HG02678 (cell line): ENCODE results near the gene KSR1.

Experiments used
- ATAC-seq: cut with Tn5 transposase; IDR thresholded peaks from one replicate; pipeline ENCODE4 v1.9.1; 2021; ENCODE audit warnings: mild to moderate bottlenecking, moderate library complexity; ENCODE audit not compliant: unreplicated experiment

The KSR1 gene

DNA sequence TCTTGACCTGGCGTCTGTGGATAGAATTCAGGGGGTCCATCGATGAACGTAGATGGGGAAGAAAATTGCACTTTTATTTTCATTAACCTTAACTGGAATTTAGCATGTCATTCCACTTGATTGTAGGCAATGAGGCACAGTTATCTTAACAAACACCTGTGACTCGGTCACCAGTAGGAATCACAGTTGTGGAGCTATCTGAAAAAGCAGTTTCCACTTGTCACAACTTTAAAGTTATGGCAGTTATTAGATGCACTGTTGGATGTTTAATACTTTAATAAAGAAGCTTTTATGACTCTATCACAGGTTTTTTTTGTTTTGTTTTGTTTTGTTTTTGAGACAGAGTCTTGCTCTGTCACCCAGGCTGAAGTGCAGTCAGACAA, 91.0 kb downstream of the KSR1 start:
- ATAC-seq = no peak

DNA sequence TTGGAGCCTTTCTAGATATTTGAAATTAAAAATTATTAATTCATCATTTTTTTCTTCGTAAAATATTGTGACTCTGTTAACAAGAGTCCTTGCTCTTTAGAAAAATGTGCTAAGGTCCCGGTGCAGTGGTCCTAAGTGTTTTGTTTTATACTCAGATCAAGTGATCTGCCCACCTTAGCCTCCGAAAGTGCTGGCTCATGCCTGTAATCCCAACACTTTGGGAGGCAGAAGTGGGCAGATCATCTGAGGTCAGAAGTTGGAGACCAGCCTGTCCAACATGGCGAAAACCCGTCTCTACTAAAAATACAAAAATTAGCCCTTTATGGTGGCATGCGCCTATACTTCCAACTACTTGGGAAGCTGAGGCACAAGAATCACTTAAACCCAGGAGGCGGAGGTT, 92.1 kb downstream of the KSR1 start:
- ATAC-seq = no peak

DNA sequence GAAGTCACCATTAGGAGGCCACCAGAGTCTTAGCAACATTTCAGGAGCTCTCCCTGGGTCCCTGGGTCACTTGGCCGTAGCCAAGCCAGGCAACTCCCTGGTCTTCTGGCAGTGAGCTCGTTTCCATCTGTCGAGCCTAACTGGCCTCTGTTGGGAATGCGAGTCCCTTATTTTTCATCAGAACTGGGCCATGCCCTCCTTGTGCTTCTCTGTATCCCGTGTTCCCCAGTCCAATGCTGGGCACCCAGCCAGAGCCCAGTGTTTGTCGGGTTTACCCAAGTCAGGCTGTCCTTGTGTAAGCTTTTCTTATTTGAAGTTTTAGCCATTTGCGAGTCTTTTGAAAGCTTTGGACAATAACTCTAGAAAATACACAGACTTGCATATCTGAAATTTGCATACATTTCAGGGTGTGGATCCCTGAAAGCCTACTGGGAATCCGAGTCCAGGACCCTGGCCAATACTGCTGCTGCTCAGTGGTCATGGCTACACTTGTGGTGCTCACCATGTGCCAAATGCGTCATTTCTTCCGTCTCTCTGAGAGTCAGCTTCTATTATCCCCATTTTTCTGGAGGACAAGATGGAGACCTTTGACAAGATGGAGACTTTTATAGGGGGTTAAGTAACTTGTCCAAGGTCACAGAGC, 93.1 kb downstream of the KSR1 start:
- ATAC-seq = no peak

- no peak for ATAC-seq
These were observed 94.2 kb downstream of the KSR1 start for GRCh38 chr17:27550291-27550930.

GRCh38 chr17:27550974-27551505, 94.8 kb downstream of the KSR1 start:
- no peak for ATAC-seq

DNA sequence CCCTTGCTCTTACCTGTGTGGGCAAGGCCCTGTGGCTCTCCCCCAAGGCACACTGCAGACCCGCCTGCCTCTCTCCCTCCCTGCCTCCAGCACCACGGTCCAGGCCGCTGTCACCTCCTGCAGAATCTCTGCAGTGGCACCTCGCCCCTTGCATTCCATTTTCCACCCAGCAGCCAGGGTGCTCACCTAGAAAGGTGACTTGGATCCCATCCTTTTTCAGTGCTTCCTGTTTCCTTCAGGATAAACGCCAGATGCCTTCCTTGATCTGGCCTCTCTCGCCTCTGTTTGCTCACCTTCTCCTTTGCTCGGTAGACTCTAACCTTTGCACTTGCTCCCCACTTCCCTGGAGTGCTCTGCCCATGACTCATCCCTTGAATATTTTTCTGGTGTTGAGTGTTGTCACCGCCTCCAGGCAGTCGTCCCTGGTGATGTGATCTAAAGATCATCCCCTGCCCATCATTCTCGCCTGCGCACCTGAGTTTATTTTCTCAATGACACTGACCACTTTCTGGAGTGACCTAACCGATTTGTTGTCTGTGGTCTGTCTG, 95.5 kb downstream of the KSR1 start:
- no peak for ATAC-seq

DNA sequence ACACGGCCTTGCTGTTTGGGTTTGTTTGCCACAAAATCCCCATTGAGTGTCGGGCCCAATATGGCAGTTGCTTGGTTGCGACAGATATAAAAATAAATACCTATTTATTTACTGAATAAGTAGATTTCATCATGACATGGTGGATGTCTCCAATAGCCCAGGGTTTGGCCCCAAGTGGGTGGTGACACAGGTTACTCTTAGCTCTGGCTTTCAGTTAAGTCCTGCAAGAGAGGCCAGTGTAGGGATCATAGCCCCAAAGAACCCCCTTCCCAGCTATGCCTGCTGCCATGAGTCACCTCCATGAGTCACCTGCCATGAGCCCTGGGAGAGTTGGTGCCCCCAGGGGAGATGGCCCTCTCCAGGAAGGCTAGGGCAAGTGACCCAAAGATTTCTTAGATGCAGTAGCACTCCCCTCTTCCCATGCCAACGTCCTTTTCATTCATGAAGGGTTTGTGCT, 96.1 kb downstream of the KSR1 start:
- ATAC-seq = no peak

DNA sequence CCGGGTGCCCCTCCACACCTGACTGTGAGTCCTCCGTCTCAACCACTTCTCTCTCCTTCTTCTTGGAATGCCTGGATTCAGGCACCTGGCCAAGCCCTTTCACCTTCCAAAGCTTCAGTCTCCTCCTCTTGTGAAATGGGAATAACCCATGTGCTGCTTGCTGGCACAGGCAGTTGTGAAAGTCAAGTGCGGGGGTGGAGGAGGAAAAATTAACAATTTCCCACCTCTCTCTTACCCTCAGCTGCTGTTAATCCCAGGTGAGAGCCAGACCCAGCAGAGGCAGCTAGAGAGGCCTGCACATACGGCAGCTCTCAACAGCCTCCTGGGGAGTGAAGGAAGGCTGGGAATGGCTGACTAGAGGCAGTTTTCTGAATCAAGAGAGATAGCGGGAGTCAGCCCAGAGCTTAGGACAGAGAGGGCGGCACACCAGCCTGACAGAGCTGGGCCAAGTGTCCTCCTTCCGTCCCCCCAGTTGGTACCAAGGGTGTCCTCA, 96.8 kb downstream of the KSR1 start:
- ATAC-seq = no peak

DNA sequence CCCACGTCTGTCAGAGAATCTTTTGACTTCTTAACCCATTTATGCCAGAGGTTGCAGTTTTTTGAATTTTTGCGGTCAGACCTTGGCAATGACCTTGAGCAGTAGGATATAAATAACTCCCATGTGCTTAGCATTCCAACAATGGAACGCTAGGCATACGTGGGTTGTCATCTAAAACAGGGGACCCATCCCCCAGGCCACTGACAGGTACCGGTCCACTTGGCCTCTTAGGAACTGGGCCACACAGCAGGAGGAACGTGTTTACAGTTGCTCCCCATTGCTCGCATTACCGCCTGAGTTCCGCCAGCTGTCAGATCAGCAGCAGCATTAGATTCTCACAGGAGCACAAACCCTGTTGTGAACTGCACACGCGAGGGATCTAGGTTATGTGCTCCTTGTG, 97.9 kb downstream of the KSR1 start:
- ATAC-seq = no peak

- no peak for ATAC-seq
These were observed 98.7 kb downstream of the KSR1 start for GRCh38 chr17:27554911-27555310.

GRCh38 chr17:27555339-27555738, 99.1 kb downstream of the KSR1 start:
- no peak for ATAC-seq

GRCh38 chr17:27558341-27558740, 102.1 kb downstream of the KSR1 start:
- no peak for ATAC-seq

DNA sequence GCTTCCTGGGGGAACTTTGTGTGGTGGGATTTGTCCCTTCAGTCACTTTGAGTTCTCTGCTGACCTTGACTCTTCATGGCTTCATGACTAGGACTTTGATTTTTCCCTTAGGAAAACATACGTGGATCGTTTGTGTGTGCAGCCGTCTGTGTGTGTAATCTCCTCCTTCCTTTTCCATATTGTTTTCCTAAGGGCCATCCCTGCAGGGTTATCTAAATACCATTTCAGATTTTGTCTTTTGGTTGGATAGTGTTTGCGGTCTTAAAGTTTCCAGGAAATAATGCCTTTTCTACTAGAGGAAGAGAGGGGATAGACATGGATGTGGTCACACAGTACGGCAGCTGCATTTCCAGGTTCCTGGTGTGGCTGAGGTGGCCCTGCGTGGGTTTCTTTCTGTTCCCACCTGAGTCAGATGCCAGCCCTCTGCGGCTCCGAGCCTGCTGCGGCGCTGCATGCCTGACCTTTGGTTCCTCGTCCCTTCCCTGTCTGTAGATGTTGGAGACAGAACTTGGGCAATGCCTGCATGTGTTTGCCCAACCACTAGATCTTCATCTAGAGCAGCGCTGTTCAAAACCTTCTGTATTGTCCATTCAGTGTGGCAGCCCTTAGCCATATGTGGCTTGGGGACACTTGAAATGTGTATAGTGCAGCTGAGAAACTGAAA, 102.7 kb downstream of the KSR1 start:
- no peak for ATAC-seq

DNA sequence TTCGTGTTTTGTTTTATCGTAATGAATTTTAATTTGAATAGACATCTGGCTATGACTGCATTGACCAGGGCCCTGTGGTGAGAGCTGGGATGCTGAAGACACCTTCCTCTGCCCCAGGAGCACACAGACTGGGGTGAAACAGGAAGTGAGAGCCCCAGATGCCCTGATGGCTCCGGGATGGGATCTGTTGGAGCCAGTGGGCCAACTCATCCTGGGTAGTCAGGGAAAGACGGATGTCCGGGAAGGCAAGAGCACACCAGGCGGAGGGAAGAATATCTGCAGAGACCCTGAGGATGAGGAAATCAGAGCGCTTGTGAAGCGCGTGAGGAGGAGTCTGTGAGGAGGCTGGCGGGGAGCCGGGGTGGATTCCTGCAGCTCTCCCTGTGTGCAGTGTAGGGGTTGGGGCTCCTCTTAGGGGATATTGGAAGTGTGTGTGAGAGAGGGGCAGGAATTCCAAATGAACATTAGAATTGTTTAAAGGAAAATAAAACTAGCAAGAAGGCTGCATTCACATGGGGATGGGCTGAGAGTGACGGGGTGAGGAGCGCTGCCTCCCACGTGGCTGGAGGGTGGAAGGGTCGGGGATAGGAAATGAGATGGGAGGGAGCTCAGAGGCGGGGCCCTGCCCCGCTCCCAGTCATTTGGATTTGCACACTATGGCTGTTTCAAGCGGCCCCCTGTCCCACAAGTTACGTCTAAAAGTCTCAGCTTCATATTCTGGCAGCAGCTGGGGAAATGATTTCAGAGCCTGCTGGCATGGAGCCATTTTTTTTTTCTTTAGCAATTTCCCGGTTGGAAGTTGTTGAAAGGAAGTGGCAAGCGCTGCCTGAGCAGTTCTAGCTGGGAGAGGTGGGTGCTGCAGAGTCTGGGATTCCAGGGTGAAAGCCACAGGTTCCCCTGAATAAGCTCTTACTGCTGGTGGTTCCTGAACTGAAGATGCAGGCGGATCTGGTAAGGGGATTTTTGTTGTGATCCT, 103.5 kb downstream of the KSR1 start:
- ATAC-seq = no peak

GRCh38 chr17:27560668-27561067, 104.4 kb downstream of the KSR1 start:
- ATAC-seq = no peak

DNA sequence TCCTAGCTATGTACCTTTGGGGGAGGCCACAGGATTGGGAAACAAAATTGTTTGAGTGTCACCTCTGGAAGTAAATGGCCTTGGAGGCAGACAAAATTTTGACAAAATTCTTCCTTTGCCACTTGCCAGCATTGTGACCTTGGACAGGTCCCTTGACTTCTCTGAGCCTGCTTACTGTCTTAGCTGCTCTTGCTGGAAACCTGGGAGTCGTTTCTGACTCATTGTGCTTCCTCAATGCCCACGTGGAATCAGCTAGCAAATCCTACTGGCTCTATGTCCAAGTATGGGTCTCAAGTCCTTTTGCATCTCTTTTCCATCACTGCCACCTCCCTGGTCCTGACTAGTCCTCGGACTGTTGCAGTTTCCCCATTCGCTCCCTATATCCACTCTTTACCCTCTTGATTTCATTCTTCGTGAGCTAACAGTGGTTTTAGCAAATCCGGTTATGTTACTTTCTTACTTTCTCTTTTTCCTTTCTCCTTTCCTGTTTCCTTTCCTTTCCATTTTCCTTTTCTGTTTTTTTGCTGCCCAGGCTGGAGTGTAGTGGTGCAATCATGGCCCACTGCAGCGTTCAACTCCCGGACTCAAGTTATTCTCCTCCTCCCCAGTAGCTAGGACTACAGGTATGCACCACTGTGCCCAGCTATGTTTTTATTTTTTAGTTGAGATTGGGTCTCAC, 106.7 kb downstream of the KSR1 start:
- ATAC-seq = no peak

GRCh38 chr17:27563532-27563931, 107.3 kb downstream of the KSR1 start:
- no peak for ATAC-seq

- ATAC-seq = no peak
These were observed 108.2 kb downstream of the KSR1 start for GRCh38 chr17:27564463-27564862.

DNA sequence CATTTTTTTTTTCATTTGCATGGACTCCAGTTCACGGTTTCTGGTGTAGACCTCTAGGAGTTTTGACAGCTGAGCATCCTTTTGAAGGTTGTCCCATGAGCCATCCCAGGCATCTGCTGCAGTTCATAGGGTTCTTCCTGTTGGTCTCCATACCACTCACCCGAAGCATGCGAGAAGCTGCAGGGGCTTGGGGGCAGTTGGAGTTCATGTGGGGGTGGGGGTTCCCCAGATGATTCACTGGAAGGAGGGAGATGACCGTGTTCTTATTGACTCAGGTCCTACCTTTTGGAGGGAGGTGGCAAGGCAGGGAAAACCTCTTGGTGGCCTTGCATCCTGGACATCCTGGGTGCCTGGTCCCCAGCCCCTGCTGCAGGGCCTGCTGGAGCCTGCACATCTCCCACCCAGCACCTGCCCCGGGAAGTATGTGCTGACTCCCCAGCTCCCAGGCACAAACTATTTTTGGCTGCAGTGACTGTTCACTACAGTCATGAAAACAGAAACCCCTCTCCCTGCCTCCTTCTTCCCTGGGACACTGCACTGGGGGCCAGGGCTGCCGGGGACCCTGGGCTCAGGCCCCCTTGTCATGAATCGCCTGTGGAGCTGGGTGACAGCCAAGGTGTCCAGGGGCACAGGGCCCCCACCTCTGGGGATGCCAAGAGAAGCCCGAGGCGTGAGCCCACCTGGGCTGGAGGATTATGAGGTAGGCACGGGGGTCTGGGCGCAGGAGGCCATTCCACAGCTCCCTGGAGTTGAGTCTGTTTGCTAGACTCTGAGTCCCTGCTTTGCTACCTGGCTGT, 109.8 kb downstream of the KSR1 start:
- no peak for ATAC-seq
